ENCODE results near the gene COL9A3.

DNA sequence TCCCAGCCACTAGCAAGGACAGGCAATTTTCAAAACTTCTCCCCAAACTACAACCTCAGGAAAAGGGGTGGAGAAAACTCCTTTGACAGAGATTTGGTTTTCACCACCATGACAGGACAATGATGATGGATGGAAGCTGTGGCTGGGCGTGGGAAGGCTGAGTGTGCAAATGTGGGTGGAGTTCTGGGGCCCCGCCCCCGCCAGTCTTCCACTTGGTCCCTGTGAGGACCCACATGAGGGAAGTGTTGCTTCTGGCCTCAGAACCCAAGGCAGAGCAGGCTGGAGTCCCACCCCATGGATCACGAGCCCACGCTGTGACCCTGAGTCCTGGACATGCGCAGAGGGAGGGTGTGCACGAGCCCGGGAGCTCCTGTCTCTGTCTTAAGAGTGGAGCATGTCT, 42.1 kb upstream of the COL9A3 start:
- TF ChIP-seq, protein P1, sequence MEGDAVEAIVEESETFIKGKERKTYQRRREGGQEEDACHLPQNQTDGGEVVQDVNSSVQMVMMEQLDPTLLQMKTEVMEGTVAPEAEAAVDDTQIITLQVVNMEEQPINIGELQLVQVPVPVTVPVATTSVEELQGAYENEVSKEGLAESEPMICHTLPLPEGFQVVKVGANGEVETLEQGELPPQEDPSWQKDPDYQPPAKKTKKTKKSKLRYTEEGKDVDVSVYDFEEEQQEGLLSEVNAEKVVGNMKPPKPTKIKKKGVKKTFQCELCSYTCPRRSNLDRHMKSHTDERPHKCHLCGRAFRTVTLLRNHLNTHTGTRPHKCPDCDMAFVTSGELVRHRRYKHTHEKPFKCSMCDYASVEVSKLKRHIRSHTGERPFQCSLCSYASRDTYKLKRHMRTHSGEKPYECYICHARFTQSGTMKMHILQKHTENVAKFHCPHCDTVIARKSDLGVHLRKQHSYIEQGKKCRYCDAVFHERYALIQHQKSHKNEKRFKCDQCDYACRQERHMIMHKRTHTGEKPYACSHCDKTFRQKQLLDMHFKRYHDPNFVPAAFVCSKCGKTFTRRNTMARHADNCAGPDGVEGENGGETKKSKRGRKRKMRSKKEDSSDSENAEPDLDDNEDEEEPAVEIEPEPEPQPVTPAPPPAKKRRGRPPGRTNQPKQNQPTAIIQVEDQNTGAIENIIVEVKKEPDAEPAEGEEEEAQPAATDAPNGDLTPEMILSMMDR (IDR thresholded peaks at IDR 0.05; ENCODE audit: insufficient read depth, low read length, poor library complexity, severe bottlenecking), result no peak
- TF ChIP-seq EZH2phosphoT487 (conservative IDR thresholded peaks at IDR 0.05; ENCODE audit: low read length), result no peak

Data from SU-DHL-6 (cell line).